ENCODE results near the gene OR11G2.

- TF ChIP-seq POLR2A (IDR thresholded peaks at IDR 0.05; ENCODE audit: low read length), result no peak
- TF ChIP-seq GATA1 (IDR thresholded peaks at IDR 0.05; ENCODE audit: low read depth, low read length), result no peak
Observed at GRCh38 chr14:20179880-20180279, 10.8 kb upstream of the OR11G2 start.

Data from erythroblast (primary cell).